NB4 (cell line): ENCODE measurements around the gene SLC25A21.
A peak's percentile ranks its signal among the peaks of the same experiment; 100 is the strongest.

ENCODE experiments used
- DNase-seq: peaks from one replicate; pipeline ENCODE4 v3.0.0; 2010; ENCODE audit warnings: low read depth
- H3K4me3 ChIP-seq: one replicate; pipeline ENCODE4 v1.5.1; 2011; ENCODE audit warnings: mild to moderate bottlenecking, low read depth, low read length, moderate library complexity
- CTCF ChIP-seq: IDR thresholded peaks from one replicate; pipeline ENCODE4 v1.5.1; 2012; ENCODE audit warnings: low read depth, low read length
- MAX ChIP-seq: IDR thresholded peaks from 2 replicates; pipeline ENCODE4 v1.6.1; 2011; ENCODE audit warnings: low read depth, low read length
- MYC ChIP-seq: IDR thresholded peaks from 2 replicates; pipeline ENCODE4 v1.6.1; 2011; ENCODE audit warnings: low read depth, low read length
- POLR2A ChIP-seq: IDR thresholded peaks from 2 replicates; pipeline ENCODE4 v1.6.1; 2011; ENCODE audit warnings: mild to moderate bottlenecking; ENCODE audit not compliant: insufficient read length; ENCODE audit errors: extremely low read depth

Gene SLC25A21

GRCh38 chr14:36944307-36945010 is 227.9 kb downstream of the SLC25A21 start:
- H3K4me3 ChIP-seq = no peak overlapping the region
- DNase-seq = no peak
- TF ChIP-seq MAX (no peak), POLR2A (no peak), CTCF (no peak), MYC (no peak)

- TF ChIP-seq MYC (no peak), CTCF (no peak), MAX (no peak), POLR2A (no peak)
- no peak for DNase-seq
- no peak overlapping the region for H3K4me3 ChIP-seq
Observed at GRCh38 chr14:36942522-36943245, 229.7 kb downstream of the SLC25A21 start.

GRCh38 chr14:36941783-36942521 is 230.5 kb downstream of the SLC25A21 start:
- H3K4me3 ChIP-seq = no peak overlapping the region
- DNase-seq = peak; percentile 69
- TF ChIP-seq MYC (no peak), CTCF (peak; percentile 87)

- TF ChIP-seq MYC = no peak
- TF ChIP-seq CTCF = no peak
- no peak for TF ChIP-seq MAX
- TF ChIP-seq POLR2A = no peak
- DNase-seq = no peak
- H3K4me3 ChIP-seq = no peak overlapping the region
Observed at GRCh38 chr14:36940476-36940875, 231.9 kb downstream of the SLC25A21 start.

GRCh38 chr14:36939265-36939664 is 233.1 kb downstream of the SLC25A21 start:
- DNase-seq = no peak
- H3K4me3 ChIP-seq = no peak overlapping the region
- TF ChIP-seq POLR2A (no peak), CTCF (no peak), MYC (no peak), MAX (no peak)
